GM23248 (cell line): ENCODE data around the gene MAPK8.

ENCODE experiments used
- EZH2 ChIP-seq: fragments of 200-600 bp; sonication (generic); IDR thresholded peaks from 2 replicates; pipeline ENCODE4 v1.6.1; 2018; ENCODE audit warnings: antibody characterized with exemption, mild to moderate bottlenecking; ENCODE audit not compliant: insufficient read depth, poor library complexity, severe bottlenecking
- EZH2phosphoT487 ChIP-seq: fragments of 200-600 bp; sonication (generic); IDR thresholded peaks from 2 replicates; pipeline ENCODE4 v1.6.1; 2018; ENCODE audit warnings: antibody characterized with exemption, moderate library complexity, mild to moderate bottlenecking, low read depth; ENCODE audit not compliant: insufficient read depth

DNA sequence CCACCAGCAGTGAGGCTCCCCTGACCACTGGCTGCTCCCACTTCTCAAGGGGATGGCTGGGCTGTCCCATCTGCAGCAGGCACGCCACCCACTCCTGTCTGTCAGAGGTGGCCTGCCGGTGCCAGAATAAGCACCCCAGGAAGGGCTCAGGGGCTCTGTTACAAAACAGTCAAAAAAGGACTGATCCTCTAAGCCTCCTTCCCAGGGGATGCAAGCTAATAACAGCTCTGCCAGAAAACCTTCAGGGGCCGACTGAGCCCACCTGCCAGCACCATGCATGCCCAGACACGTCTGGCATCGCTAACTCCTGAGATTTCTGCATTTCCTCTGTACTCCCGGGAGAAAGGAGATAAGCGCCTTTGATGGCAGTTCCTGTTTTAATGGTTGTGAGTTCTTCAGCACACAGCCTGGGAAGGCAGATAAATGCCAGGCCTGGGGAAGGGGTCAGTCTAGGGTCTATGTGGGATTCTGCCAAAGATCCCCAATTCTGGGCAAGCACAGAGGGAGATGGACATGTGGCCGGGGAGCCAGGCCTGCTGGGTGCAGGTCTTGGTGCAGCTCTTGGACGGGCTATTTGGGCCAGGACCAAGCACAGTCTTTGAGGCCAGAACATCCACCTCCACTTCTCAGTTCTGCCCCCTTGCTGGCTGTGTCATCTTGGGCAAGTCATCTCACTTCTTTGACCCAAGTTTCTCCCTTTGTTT is 170.0 kb downstream of the MAPK8 start:
- TF ChIP-seq EZH2phosphoT487 (no peak), EZH2 (no peak)
